ENCODE measurements around the gene VPS26A.

DNA sequence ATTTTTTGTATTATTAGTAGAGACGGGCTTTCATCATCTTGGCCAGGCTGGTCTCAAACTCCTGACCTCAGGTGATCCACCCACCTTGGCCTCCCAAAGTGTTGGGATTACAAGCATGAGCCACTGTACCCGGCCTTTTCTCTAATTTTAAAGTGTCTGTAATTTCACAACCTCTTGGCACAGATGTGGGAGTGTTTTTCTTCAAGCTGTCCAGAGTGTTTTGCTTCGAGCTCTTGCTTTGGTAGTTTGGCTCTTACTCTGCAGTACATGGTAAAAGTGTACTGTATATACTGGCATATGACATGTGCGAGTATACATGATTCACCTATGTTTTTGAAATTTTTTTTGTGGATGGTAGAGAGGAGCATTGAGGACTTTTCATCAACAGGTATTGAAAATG lies 26.2 kb upstream of the VPS26A start:
- TF ChIP-seq, protein P1, sequence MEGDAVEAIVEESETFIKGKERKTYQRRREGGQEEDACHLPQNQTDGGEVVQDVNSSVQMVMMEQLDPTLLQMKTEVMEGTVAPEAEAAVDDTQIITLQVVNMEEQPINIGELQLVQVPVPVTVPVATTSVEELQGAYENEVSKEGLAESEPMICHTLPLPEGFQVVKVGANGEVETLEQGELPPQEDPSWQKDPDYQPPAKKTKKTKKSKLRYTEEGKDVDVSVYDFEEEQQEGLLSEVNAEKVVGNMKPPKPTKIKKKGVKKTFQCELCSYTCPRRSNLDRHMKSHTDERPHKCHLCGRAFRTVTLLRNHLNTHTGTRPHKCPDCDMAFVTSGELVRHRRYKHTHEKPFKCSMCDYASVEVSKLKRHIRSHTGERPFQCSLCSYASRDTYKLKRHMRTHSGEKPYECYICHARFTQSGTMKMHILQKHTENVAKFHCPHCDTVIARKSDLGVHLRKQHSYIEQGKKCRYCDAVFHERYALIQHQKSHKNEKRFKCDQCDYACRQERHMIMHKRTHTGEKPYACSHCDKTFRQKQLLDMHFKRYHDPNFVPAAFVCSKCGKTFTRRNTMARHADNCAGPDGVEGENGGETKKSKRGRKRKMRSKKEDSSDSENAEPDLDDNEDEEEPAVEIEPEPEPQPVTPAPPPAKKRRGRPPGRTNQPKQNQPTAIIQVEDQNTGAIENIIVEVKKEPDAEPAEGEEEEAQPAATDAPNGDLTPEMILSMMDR (IDR thresholded peaks at IDR 0.05), result no peak
- TF ChIP-seq CREM (CRISPR knock-in tag; IDR thresholded peaks at IDR 0.05), result no peak
- no peak for TF ChIP-seq ZNF121 (CRISPR knock-in tag; IDR thresholded peaks at IDR 0.05)
- TF ChIP-seq FOXK1 (CRISPR knock-in tag; IDR thresholded peaks at IDR 0.05), result no peak
- TF ChIP-seq, protein P2, sequence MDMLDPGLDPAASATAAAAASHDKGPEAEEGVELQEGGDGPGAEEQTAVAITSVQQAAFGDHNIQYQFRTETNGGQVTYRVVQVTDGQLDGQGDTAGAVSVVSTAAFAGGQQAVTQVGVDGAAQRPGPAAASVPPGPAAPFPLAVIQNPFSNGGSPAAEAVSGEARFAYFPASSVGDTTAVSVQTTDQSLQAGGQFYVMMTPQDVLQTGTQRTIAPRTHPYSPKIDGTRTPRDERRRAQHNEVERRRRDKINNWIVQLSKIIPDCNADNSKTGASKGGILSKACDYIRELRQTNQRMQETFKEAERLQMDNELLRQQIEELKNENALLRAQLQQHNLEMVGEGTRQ (CRISPR knock-in tag; IDR thresholded peaks at IDR 0.05), result no peak
- no peak for TF ChIP-seq ATF1 (CRISPR knock-in tag; IDR thresholded peaks at IDR 0.05)
